ENCODE results near the gene VPS35L. TPM values are rescaled to one million over a fixed set of nuclear protein-coding genes. Genes with fewer than 3 reads are reported as not detected.
"Not testable (repeated sequence)": the region's sequence is repeated elsewhere in the genome, so short reads cannot be mapped to it uniquely, and the experiment has no call there.

Gene VPS35L
- total RNA-seq, 1 donor from 2014 or later, result 23.8 TPM

DNA sequence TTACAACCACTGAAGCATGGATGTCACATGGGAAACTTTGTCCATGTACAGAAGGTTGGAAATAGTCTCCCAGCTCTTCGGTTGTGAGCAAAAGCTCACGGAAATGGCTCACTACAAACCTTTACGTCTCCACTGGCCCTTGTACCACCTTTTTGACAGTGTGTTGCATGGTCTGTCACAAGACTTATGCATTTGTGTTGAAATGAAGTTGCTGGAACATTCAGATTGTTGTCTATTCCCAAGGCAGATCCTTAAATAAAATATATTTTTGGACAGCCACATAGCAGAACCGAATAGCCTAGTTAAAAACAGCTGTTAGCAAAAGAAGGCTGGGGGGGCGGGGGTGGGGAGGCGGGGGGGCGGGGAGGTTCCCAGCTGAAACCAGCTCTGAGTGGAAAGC is 123.3 kb downstream of the VPS35L start:
- Histone ChIP-seq H3K27ac (replicated peaks) (no peak overlapping the region), H3K4me1 (peaks cover 15% of the 10 kb centered on the region), H3K27me3 (ENCODE audit: low read depth) (no peaks in the 10 kb centered on the region), H3K36me3 (peaks cover 25% of the 10 kb centered on the region), H3K4me3 (no peak overlapping the region), H3K9me3 (replicated peaks) (no peaks in the 10 kb centered on the region)
- TF ChIP-seq, protein P1, sequence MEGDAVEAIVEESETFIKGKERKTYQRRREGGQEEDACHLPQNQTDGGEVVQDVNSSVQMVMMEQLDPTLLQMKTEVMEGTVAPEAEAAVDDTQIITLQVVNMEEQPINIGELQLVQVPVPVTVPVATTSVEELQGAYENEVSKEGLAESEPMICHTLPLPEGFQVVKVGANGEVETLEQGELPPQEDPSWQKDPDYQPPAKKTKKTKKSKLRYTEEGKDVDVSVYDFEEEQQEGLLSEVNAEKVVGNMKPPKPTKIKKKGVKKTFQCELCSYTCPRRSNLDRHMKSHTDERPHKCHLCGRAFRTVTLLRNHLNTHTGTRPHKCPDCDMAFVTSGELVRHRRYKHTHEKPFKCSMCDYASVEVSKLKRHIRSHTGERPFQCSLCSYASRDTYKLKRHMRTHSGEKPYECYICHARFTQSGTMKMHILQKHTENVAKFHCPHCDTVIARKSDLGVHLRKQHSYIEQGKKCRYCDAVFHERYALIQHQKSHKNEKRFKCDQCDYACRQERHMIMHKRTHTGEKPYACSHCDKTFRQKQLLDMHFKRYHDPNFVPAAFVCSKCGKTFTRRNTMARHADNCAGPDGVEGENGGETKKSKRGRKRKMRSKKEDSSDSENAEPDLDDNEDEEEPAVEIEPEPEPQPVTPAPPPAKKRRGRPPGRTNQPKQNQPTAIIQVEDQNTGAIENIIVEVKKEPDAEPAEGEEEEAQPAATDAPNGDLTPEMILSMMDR (IDR thresholded peaks at IDR 0.05; ENCODE audit: borderline replicate concordance), result no peak
- no peak for DNase-seq
- intact Hi-C loops (cut with micrococcal nuclease), result no loop called here

DNA sequence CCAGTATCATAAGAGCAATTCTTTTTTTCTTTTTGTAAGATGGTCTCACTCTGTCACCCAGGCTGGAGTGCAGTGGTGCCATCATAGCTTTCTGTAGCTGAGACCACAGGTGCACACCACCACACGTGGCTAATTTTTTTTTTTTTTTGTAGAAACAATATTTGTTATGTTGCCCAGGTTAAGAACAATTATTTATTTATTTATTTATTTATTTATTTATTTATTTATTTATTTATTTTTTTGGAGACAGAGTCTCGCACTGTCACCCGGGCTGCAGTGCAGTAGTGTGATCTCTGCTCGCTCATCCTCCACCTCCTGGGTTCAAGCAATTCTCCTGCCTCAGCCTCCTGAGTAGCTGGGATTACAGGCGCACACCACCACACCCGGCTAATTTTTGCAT is 123.8 kb downstream of the VPS35L start:
- H3K4me3 ChIP-seq; intact Hi-C loops (cut with micrococcal nuclease); DNase-seq; H3K9me3 ChIP-seq (replicated peaks); H3K27me3 ChIP-seq (ENCODE audit: low read depth); H3K27ac ChIP-seq (replicated peaks): not testable (repeated sequence)
- peaks cover 15% of the 10 kb centered on the region for H3K4me1 ChIP-seq
- peaks cover 30% of the 10 kb centered on the region for H3K36me3 ChIP-seq

DNA sequence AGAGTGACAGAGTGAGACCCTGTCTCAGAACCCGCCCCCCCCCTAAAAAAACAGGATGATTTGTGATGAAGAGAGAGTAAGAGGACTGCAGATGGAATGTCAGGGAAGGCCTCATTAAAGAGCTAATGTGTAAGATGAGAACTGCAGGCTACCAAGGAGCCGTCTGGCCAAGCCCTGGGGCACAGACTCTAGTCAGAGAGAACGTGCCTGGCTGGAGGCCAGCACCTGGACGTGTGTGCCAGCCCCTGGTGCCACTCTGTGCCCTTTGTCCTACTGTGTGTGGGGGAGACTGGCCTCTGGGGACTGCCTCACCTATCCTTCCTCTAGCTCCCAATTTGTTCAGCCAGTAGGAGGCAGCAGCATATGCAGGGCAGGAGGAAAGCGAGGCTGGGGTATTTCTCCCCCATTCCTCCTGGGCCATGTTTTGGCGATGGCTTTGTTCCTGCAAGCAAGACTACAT is 125.4 kb downstream of the VPS35L start:
- no peak for DNase-seq
- peaks cover 9% of the 10 kb centered on the region for H3K9me3 ChIP-seq (replicated peaks)
- no peak overlapping the region for H3K4me3 ChIP-seq
- TF ChIP-seq, protein P1 (IDR thresholded peaks at IDR 0.05; ENCODE audit: borderline replicate concordance), result peak; percentile 36
- no peak overlapping the region for H3K27ac ChIP-seq (replicated peaks)
- intact Hi-C loops (cut with micrococcal nuclease), result no loop called here
- no peaks in the 10 kb centered on the region for H3K27me3 ChIP-seq (ENCODE audit: low read depth)
- peaks cover 15% of the 10 kb centered on the region for H3K4me1 ChIP-seq
- H3K36me3 ChIP-seq, result peaks cover 39% of the 10 kb centered on the region

DNA sequence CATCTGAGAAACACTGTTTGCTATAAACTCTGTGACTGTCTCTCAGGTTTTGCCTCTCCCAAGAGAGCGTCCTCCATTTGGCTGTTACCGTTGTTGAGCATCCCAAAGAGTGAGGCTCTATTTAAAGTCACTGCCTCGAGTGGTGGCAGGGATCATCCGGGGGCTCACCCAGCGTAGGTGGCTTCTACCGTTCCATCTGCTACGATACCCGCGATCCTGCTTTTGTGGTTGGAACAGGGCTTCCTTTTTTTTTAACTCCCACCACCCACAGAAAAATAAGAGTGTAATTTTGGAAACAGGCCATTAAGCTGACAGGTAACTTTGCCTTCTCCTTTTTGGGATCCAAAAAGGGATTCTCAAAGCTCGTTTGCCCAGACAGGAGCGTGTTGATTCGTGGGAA is 126.1 kb downstream of the VPS35L start:
- intact Hi-C loops (cut with micrococcal nuclease), result no loop called here
- H3K36me3 ChIP-seq, result peaks cover 46% of the 10 kb centered on the region
- no peak overlapping the region for H3K4me3 ChIP-seq
- H3K9me3 ChIP-seq (replicated peaks), result peaks cover 9% of the 10 kb centered on the region
- peaks cover 15% of the 10 kb centered on the region for H3K4me1 ChIP-seq
- TF ChIP-seq, protein P1 (IDR thresholded peaks at IDR 0.05; ENCODE audit: borderline replicate concordance), result no peak
- no peak for DNase-seq
- no peak overlapping the region for H3K27ac ChIP-seq (replicated peaks)
- no peaks in the 10 kb centered on the region for H3K27me3 ChIP-seq (ENCODE audit: low read depth)

DNA sequence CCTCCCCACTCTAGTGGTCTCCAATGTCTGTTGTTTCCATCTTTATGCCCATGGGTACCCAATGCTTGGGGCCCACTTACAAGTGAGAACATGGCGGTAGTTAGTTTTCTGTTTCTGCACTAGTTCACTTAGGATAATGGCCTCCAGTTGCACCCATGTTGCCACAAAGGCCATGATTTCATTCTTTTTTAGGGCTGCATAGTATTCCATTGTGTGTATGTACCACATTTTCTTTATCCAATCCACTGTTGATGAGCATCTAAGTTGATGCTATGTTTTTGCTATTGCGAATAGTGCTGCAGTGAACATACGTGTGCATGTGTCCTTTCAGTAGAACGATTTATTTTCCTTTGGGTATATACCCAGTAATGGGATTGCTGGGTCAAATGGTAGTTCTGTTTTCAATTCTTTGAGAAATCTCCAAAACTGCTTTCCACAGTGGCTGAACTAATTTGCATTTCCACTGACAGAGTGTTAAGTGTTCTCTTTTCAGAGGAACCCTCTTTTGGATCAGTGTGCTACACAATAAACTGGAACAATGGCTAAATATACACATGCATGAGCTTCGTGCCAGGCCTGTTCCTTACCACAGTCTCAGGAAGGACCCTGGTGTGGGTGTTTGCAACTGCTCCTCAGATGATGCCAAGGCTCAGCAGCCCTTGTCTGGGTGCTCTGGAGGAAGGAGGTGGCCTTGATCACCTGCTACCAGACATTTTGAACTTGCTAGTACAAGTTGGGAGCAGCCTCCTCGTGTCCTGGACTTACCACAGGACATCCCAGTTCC is 128.1 kb downstream of the VPS35L start:
- intact Hi-C loops (cut with micrococcal nuclease), result no loop called here

DNA sequence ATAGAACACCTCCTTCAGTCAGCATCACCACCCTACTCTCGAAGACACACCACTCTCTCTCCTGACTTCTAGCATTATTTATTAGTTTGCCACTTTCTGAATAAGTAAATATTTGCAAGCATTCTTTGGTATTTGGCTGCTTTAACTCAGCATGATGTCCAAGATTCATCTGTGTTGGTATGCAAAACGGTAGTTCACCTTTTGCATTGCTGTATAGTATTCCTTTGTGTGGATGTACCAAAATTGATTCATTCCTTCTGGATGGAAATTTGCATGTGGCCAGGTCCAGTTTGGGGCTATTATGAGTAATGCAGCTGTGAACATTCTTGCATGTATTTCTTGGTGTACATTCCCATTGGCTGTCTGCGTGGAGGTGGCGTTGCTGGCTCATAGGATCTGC is 129.7 kb downstream of the VPS35L start:
- intact Hi-C loops (cut with micrococcal nuclease), result no loop called here
- Histone ChIP-seq H3K27me3 (ENCODE audit: low read depth) (no peaks in the 10 kb centered on the region), H3K4me3 (no peak overlapping the region), H3K4me1 (peaks cover 12% of the 10 kb centered on the region), H3K27ac (replicated peaks) (no peak overlapping the region), H3K9me3 (replicated peaks) (peaks cover 9% of the 10 kb centered on the region), H3K36me3 (peaks cover 66% of the 10 kb centered on the region)
- TF ChIP-seq, protein P1 (IDR thresholded peaks at IDR 0.05; ENCODE audit: borderline replicate concordance), result no peak
- no peak for DNase-seq

More for the DNA sequence above, 128.1 kb downstream of the VPS35L start:
- Histone ChIP-seq H3K4me1 (peaks cover 6% of the 10 kb centered on the region), H3K36me3 (peaks cover 64% of the 10 kb centered on the region), H3K4me3 (no peak overlapping the region), H3K27me3 (ENCODE audit: low read depth) (no peaks in the 10 kb centered on the region), H3K9me3 (replicated peaks) (peaks cover 9% of the 10 kb centered on the region), H3K27ac (replicated peaks) (no peak overlapping the region)
- no peak for DNase-seq
- TF ChIP-seq, protein P1 (IDR thresholded peaks at IDR 0.05; ENCODE audit: borderline replicate concordance), result no peak

Measured in left ventricle myocardium inferior (tissue), 1 donor.